ENCODE data around the gene MRPL50.

Gene MRPL50

GRCh38 chr9:101366038-101366756, 32.2 kb downstream of the MRPL50 start:
- Histone ChIP-seq H3K27ac (no peak overlapping the region), H3K9ac (ENCODE audit: insufficient read length) (no peak overlapping the region), H3K9me3 (ENCODE audit: low read depth, low read length) (no peaks in the 10 kb centered on the region), H3K4me3 (no peak overlapping the region), H3K36me3 (ENCODE audit: insufficient read depth, low read length) (no peaks in the 10 kb centered on the region)
- TF ChIP-seq EZH2 (IDR thresholded peaks at IDR 0.05) (no peak), POLR2AphosphoS5 (IDR thresholded peaks at IDR 0.05; ENCODE audit: borderline replicate concordance, low read depth, low read length) (no peak), FOXP2 (optimal IDR thresholded peaks at IDR 0.05; ENCODE audit: control extremely low read depth, extremely low read length, insufficient read depth) (no peak)
- DNase-seq (ENCODE audit: low read depth, low spot score), result no peak

GRCh38 chr9:101365181-101365580, 33.2 kb downstream of the MRPL50 start:
- H3K27ac ChIP-seq, result no peak overlapping the region
- TF ChIP-seq EZH2 (IDR thresholded peaks at IDR 0.05) (no peak), FOXP2 (optimal IDR thresholded peaks at IDR 0.05; ENCODE audit: control extremely low read depth, extremely low read length, insufficient read depth) (no peak), POLR2AphosphoS5 (IDR thresholded peaks at IDR 0.05; ENCODE audit: borderline replicate concordance, low read depth, low read length) (no peak)

GRCh38 chr9:101362450-101362849, 36.0 kb downstream of the MRPL50 start:
- Histone ChIP-seq H3K4me3 (no peak overlapping the region), H3K36me3 (ENCODE audit: insufficient read depth, low read length) (no peaks in the 10 kb centered on the region), H3K9me3 (ENCODE audit: low read depth, low read length) (no peaks in the 10 kb centered on the region), H3K27ac (no peak overlapping the region), H3K9ac (ENCODE audit: insufficient read length) (no peak overlapping the region)
- no peak for DNase-seq (ENCODE audit: low read depth, low spot score)
- TF ChIP-seq POLR2AphosphoS5 (IDR thresholded peaks at IDR 0.05; ENCODE audit: borderline replicate concordance, low read depth, low read length), result no peak
- no peak for TF ChIP-seq EZH2 (IDR thresholded peaks at IDR 0.05)
- TF ChIP-seq FOXP2 (optimal IDR thresholded peaks at IDR 0.05; ENCODE audit: control extremely low read depth, extremely low read length, insufficient read depth), result no peak

More at GRCh38 chr9:101365181-101365580, 33.2 kb downstream of the MRPL50 start:
- no peaks in the 10 kb centered on the region for H3K9me3 ChIP-seq (ENCODE audit: low read depth, low read length)
- H3K4me3 ChIP-seq, result no peak overlapping the region
- H3K36me3 ChIP-seq (ENCODE audit: insufficient read depth, low read length), result no peaks in the 10 kb centered on the region
- no peak for DNase-seq (ENCODE audit: low read depth, low spot score)
- H3K9ac ChIP-seq (ENCODE audit: insufficient read length), result no peak overlapping the region

GRCh38 chr9:101360647-101361046, 37.8 kb downstream of the MRPL50 start:
- H3K4me3 ChIP-seq, result no peak overlapping the region
- no peaks in the 10 kb centered on the region for H3K9me3 ChIP-seq (ENCODE audit: low read depth, low read length)
- H3K27ac ChIP-seq, result no peak overlapping the region
- no peaks in the 10 kb centered on the region for H3K36me3 ChIP-seq (ENCODE audit: insufficient read depth, low read length)
- TF ChIP-seq POLR2AphosphoS5 (IDR thresholded peaks at IDR 0.05; ENCODE audit: borderline replicate concordance, low read depth, low read length), result no peak
- TF ChIP-seq FOXP2 (optimal IDR thresholded peaks at IDR 0.05; ENCODE audit: control extremely low read depth, extremely low read length, insufficient read depth), result no peak
- no peak for TF ChIP-seq EZH2 (IDR thresholded peaks at IDR 0.05)
- H3K9ac ChIP-seq (ENCODE audit: insufficient read length), result no peak overlapping the region
- DNase-seq (ENCODE audit: low read depth, low spot score), result no peak

- Histone ChIP-seq H3K4me3 (no peak overlapping the region), H3K36me3 (ENCODE audit: insufficient read depth, low read length) (no peaks in the 10 kb centered on the region), H3K9me3 (ENCODE audit: low read depth, low read length) (no peaks in the 10 kb centered on the region), H3K9ac (ENCODE audit: insufficient read length) (no peak overlapping the region), H3K27ac (no peak overlapping the region)
- TF ChIP-seq FOXP2 (optimal IDR thresholded peaks at IDR 0.05; ENCODE audit: control extremely low read depth, extremely low read length, insufficient read depth) (no peak), EZH2 (IDR thresholded peaks at IDR 0.05) (no peak), POLR2AphosphoS5 (IDR thresholded peaks at IDR 0.05; ENCODE audit: borderline replicate concordance, low read depth, low read length) (no peak)
- DNase-seq (ENCODE audit: low read depth, low spot score), result no peak
Observed at GRCh38 chr9:101359679-101360078, 38.7 kb downstream of the MRPL50 start.

GRCh38 chr9:101356619-101357018, 41.8 kb downstream of the MRPL50 start:
- H3K9me3 ChIP-seq (ENCODE audit: low read depth, low read length), result no peaks in the 10 kb centered on the region
- no peak overlapping the region for H3K9ac ChIP-seq (ENCODE audit: insufficient read length)
- H3K27ac ChIP-seq, result no peak overlapping the region
- TF ChIP-seq EZH2 (IDR thresholded peaks at IDR 0.05) (no peak), POLR2AphosphoS5 (IDR thresholded peaks at IDR 0.05; ENCODE audit: borderline replicate concordance, low read depth, low read length) (no peak), FOXP2 (optimal IDR thresholded peaks at IDR 0.05; ENCODE audit: control extremely low read depth, extremely low read length, insufficient read depth) (no peak)
- no peak for DNase-seq (ENCODE audit: low read depth, low spot score)
- no peaks in the 10 kb centered on the region for H3K36me3 ChIP-seq (ENCODE audit: insufficient read depth, low read length)
- no peak overlapping the region for H3K4me3 ChIP-seq

- Histone ChIP-seq H3K36me3 (ENCODE audit: insufficient read depth, low read length) (no peaks in the 10 kb centered on the region), H3K27ac (no peak overlapping the region), H3K9me3 (ENCODE audit: low read depth, low read length) (no peaks in the 10 kb centered on the region), H3K4me3 (no peak overlapping the region), H3K9ac (ENCODE audit: insufficient read length) (no peak overlapping the region)
- DNase-seq (ENCODE audit: low read depth, low spot score), result no peak
- TF ChIP-seq EZH2 (IDR thresholded peaks at IDR 0.05) (no peak), FOXP2 (optimal IDR thresholded peaks at IDR 0.05; ENCODE audit: control extremely low read depth, extremely low read length, insufficient read depth) (no peak), POLR2AphosphoS5 (IDR thresholded peaks at IDR 0.05; ENCODE audit: borderline replicate concordance, low read depth, low read length) (no peak)
Observed at GRCh38 chr9:101354765-101355708, 43.4 kb downstream of the MRPL50 start.

GRCh38 chr9:101354143-101354764, 44.2 kb downstream of the MRPL50 start:
- TF ChIP-seq FOXP2 (optimal IDR thresholded peaks at IDR 0.05; ENCODE audit: control extremely low read depth, extremely low read length, insufficient read depth), result no peak
- TF ChIP-seq POLR2AphosphoS5 (IDR thresholded peaks at IDR 0.05; ENCODE audit: borderline replicate concordance, low read depth, low read length), result no peak
- no peak for TF ChIP-seq EZH2 (IDR thresholded peaks at IDR 0.05)
- Histone ChIP-seq H3K9ac (ENCODE audit: insufficient read length) (no peak overlapping the region), H3K36me3 (ENCODE audit: insufficient read depth, low read length) (no peaks in the 10 kb centered on the region), H3K9me3 (ENCODE audit: low read depth, low read length) (no peaks in the 10 kb centered on the region), H3K27ac (no peak overlapping the region), H3K4me3 (no peak overlapping the region)
- no peak for DNase-seq (ENCODE audit: low read depth, low spot score)

Data from SK-N-MC (cell line).